ENCODE results near the gene ZNF296.
A peak's percentile ranks its signal among the peaks of the same experiment; 100 is the strongest.

ZNF296 gene

GRCh38 chr19:45082170-45082569 lies 5.9 kb upstream of the ZNF296 start:
- DNase-seq (ENCODE audit: low spot score) = no peak

GRCh38 chr19:45079911-45080370 lies 3.7 kb upstream of the ZNF296 start:
- no peak for DNase-seq (ENCODE audit: low spot score)

- DNase-seq (ENCODE audit: low spot score) = peak; percentile 88
These were observed 3.0 kb upstream of the ZNF296 start, which contains the start of gene GEMIN7 for GRCh38 chr19:45079063-45079910. TSS of gene GEMIN7 (plus strand) at chr19:45079260. CDS start at chr19:45090115, 10,855 bp downstream.

- no peak for DNase-seq (ENCODE audit: low spot score)
These were observed 2.2 kb upstream of the ZNF296 start for GRCh38 chr19:45078390-45079062.

DNA sequence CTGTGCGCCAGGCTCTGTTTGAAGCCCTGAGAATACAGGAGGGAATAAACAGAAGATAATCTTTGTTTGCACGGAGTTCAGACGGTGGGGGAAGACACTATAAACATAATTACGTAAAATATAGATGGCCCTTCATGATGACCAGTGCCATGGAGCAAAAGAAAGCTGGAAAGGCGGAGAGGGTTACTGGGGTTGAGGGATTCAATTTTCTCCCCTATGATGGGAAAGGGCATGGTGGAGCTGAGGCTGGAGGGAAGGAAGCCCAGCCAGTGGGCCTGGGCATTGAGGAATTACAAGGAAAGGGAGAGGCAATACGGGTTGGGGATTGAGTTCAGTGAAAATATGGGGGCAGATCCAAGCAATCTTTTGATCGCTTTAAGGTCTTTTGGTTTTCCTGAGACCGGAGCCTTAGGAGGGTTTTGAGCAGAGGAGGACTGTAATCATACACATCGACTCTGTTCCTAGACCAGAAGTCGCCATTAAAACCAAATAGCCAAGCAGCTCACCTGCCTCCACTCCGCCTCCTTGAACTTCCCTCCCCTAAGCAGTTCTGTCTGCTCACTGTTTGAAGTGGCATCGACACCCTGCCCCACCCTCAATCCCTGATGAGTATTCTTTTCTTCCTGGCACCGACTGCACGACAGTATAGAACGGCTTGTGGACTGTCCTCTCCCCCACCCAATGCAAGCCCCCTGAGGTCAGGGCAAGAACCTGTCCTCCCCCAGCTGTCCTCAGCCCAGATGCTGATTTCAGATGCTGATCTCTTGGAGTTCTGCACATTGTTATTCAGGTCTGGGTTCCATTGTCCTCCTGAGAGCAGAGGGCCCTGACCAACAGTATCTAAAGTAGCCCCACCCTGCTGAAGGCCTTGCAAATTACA lies 813 bp upstream of the ZNF296 start:
- DNase-seq (ENCODE audit: low spot score) = no peak

GRCh38 chr19:45075301-45076028 lies 813 bp downstream of the ZNF296 start:
- no peak for DNase-seq (ENCODE audit: low spot score)

- DNase-seq (ENCODE audit: low spot score) = no peak
These were observed 1.5 kb downstream of the ZNF296 start for GRCh38 chr19:45074744-45075300.

- DNase-seq (ENCODE audit: low spot score) = no peak
These were observed 4.1 kb downstream of the ZNF296 start for GRCh38 chr19:45071969-45072790.

GRCh38 chr19:45071545-45071938 lies 4.7 kb downstream of the ZNF296 start:
- no peak for DNase-seq (ENCODE audit: low spot score)

DNA sequence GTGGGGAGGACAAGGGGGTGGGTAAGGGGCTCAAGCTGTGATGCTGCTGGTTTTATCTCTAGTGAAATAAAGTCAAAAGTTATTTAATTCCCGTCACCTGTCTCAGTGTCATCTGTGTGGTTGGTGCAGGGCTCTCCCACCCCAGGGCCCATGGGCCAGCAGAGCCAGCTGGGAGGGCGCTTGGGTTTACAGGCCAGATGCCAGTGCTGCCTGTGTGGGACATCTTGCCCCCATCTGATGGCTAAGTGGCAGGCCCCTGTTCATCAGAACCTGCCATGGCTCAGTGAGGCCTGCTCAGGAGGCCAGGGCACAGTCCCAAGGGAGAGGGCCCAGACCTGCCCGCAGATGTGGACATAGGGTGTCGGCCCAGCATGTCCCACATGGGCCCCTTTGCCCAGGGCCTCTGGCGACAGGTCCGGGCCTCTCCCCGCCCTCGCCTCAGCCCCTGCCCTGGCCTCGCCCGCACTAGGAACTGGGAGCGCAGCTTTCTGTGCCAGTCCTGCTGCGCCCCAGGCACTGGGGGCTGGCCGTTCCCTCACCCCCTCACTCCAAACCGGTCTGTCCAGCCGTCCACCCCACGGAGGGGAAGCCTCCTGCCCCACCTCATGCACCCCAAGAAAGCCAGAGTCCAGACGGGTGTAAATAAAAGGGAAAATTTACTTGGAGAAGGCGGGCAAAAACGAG lies 5.3 kb downstream of the ZNF296 start:
- DNase-seq (ENCODE audit: low spot score) = no peak

DNA sequence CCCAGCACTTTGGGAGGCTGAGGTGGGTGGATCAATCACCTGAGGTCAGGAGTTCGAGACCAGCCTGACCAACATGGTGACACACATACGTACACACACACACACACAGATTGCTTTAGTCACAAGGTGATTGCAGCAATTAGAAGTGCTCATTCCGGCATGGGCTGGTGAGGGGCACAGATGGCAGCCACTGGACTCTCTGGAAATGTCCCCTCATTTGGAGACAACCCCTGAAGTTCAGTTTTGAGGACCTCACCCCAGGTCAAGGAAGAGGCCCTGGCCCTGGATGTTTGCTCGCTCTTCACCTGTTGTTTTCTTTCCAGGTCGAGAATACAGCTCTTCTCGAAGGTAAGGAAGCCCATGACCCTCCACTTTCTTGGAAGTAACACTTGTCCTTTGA lies 6.1 kb downstream of the ZNF296 start:
- no peak for DNase-seq (ENCODE audit: low spot score)

GRCh38 chr19:45069056-45069455 lies 7.2 kb downstream of the ZNF296 start:
- no peak for DNase-seq (ENCODE audit: low spot score)

GRCh38 chr19:45068041-45068440 lies 8.2 kb downstream of the ZNF296 start:
- DNase-seq (ENCODE audit: low spot score) = no peak

GRCh38 chr19:45066921-45067661 lies 9.2 kb downstream of the ZNF296 start:
- DNase-seq (ENCODE audit: low spot score) = no peak

DNA sequence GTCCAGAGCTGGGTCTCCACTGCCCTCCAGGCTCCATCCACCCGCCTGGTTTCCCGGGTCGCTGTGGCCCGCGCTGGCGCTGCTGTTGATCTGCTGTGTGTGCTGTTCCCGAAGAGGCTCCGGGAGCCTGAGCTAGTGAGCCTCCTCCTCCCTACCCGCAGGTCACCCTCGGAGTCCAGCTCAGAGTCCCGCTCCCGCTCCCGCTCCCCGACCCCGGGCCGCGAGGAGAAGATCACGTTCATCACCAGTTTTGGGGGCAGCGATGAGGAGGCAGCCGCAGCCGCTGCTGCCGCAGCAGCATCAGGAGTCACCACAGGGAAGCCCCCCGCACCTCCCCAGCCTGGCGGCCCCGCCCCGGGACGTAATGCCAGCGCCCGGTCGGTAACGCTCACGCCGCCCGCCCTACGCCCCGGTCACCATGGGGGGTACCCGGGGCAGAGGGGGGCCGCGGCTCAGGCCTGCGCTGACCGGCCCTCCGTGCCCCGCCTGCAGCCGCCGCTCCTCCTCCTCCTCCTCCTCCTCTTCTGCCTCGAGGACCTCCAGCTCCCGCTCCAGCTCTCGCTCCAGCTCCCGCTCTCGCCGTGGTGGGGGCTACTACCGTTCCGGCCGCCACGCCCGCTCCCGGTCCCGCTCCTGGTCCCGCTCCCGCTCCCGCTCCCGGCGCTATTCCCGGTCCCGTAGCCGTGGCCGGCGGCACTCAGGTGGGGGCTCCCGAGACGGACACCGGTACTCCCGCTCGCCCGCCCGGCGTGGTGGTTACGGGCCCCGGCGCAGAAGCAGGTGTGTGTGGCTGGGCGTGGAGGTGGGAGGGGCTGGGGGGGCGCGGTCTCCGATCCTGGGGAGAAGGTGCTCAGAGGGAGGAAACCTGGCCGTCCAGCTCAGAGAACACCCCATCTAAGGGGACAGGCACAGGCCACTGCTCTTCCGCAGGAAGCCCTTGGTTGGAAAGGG lies 12.2 kb downstream of the ZNF296 start:
- no peak for DNase-seq (ENCODE audit: low spot score)

DNA sequence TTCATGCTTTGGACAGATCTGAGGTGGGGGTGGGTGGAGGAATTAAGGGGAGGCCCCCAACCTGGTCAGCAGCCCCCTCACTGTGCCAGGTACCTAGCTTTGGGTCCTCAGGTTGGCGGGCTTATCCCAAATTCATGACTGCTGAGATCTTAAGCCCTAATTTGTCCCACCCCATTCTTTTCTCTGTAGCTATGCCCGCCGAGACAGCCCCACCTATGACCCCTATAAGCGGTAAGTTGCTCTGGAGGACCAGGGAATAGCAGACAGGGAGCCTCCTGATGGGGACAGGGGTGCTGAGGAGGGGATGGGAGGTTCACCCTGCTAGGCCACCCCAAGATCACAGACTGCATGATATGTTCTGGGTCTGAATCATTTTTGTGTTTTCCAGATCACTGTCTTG lies 14.3 kb downstream of the ZNF296 start:
- no peak for DNase-seq (ENCODE audit: low spot score)

- DNase-seq (ENCODE audit: low spot score) = no peak
These were observed 16.9 kb downstream of the ZNF296 start for GRCh38 chr19:45059258-45059965.
